A673 (cell line): ENCODE measurements around the gene MEGF8. TPM values are rescaled to one million over a fixed set of nuclear protein-coding genes. Genes with fewer than 3 reads are reported as not detected.
A peak's percentile ranks its signal among the peaks of the same experiment; 100 is the strongest.

ENCODE experiments used
- BruUV-seq: library from RNA; stranded (reverse); fragments of 400-500 nt; replicated peaks from 2 replicates; lab custom pipeline; 2021; lab: Mats Ljungman, UMichigan
- CTCF ChIA-PET: fragments of 300-600 bp; sonication (Branson Sonifier 250); formaldehyde crosslinking; loops from one replicate; lab custom pipeline; 2022; ENCODE audit warnings: antibody characterized with exemption; lab: Charles Lee
- POLR2A ChIA-PET: fragments of 300-600 bp; sonication (Branson Sonifier 250); formaldehyde crosslinking; loops from one replicate; lab custom pipeline; 2022; ENCODE audit warnings: antibody characterized with exemption; ENCODE audit not compliant: low non-redundant PET; lab: Charles Lee
- DNase-seq: peaks from one replicate; pipeline ENCODE4 v3.0.0-alpha.2; 2015; ENCODE audit warnings: low spot score
- H3K27ac ChIP-seq: fragments of 200-600 bp; sonication (generic); 2 replicates; pipeline ENCODE4 v1.5.1; 2016; ENCODE audit warnings: mixed run types, low read depth, mild to moderate bottlenecking, mixed read lengths, antibody characterized with exemption, low read length; ENCODE audit not compliant: poor library complexity, severe bottlenecking
- H3K27me3 ChIP-seq: fragments of 200-600 bp; sonication (generic); replicated peaks from 2 replicates; pipeline ENCODE4 v1.6.1; 2017; ENCODE audit warnings: mixed run types, low read depth, mild to moderate bottlenecking, mixed read lengths, antibody characterized with exemption, low read length; ENCODE audit not compliant: insufficient read depth, poor library complexity
- H3K36me3 ChIP-seq: fragments of 200-600 bp; sonication (generic); 2 replicates; pipeline ENCODE4 v1.6.1; 2016; ENCODE audit warnings: mixed run types, mild to moderate bottlenecking, mixed read lengths, antibody characterized with exemption, low read length; ENCODE audit not compliant: insufficient read depth, poor library complexity, severe bottlenecking
- H3K4me1 ChIP-seq: fragments of 200-600 bp; sonication (generic); 2 replicates; pipeline ENCODE4 v1.6.1; 2017; ENCODE audit warnings: mixed run types, mild to moderate bottlenecking, mixed read lengths, antibody characterized with exemption, low read length; ENCODE audit not compliant: insufficient read depth, poor library complexity, severe bottlenecking
- H3K4me3 ChIP-seq: fragments of 200-600 bp; sonication (generic); 2 replicates; pipeline ENCODE4 v1.5.1; 2016; ENCODE audit warnings: low read depth, mixed run types, mild to moderate bottlenecking, mixed read lengths, low read length; ENCODE audit not compliant: poor library complexity, severe bottlenecking
- H3K9me3 ChIP-seq: fragments of 200-600 bp; sonication (generic); 2 replicates; pipeline ENCODE4 v1.6.1; 2016; ENCODE audit warnings: mixed run types, low read depth, mild to moderate bottlenecking, mixed read lengths, antibody characterized with exemption, low read length; ENCODE audit not compliant: poor library complexity, severe bottlenecking
- CTCF ChIP-seq: fragments of 300-800, 200-600 bp; sonication (generic); conservative IDR thresholded peaks from 2 replicates; pipeline ENCODE4 v1.5.1; 2017; ENCODE audit warnings: low read depth, mild to moderate bottlenecking, antibody characterized with exemption, low read length, moderate library complexity, mixed read lengths
- EZH2 ChIP-seq: fragments of 200-600 bp; sonication (generic); IDR thresholded peaks from 2 replicates; pipeline ENCODE4 v1.6.1; 2017; ENCODE audit warnings: borderline replicate concordance, low read depth, mild to moderate bottlenecking, mixed read lengths, antibody characterized with exemption, low read length; ENCODE audit not compliant: poor library complexity, severe bottlenecking
- intact Hi-C: fragments of 100-400 bp; cut with micrococcal nuclease; formaldehyde crosslinking; loops from one replicate; pipeline ENCODE4 v1.10.0; 2022; ENCODE audit not compliant: unreplicated experiment
- total RNA-seq: library from RNA; stranded (reverse); gene quantifications from 2 replicates; pipeline ENCODE4 v1.2.3, GENCODE V29; 2021

Gene MEGF8
- total RNA-seq, 1 experiment from 2014 or later: 28.5 TPM

- no TSS peak for BruUV-seq
- no peaks in the 10 kb centered on the region for H3K4me1 ChIP-seq
- TF ChIP-seq EZH2: no peak
- TF ChIP-seq CTCF: peak; percentile 52
Measured at GRCh38 chr19:42343344-42344110, 18.1 kb downstream of the MEGF8 start.

GRCh38 chr19:42344336-42344893 is 19.0 kb downstream of the MEGF8 start:
- TF ChIP-seq CTCF (no peak), EZH2 (no peak)
- H3K4me1 ChIP-seq: no peaks in the 10 kb centered on the region
- no peak for DNase-seq
- BruUV-seq: no TSS peak
- intact Hi-C loops: no loop called here
- no peaks in the 10 kb centered on the region for H3K9me3 ChIP-seq
- H3K36me3 ChIP-seq: peaks cover 5% of the 10 kb centered on the region
- no peaks in the 10 kb centered on the region for H3K27me3 ChIP-seq
- H3K27ac ChIP-seq: no peak overlapping the region
- CTCF ChIA-PET: no interaction called here
- H3K4me3 ChIP-seq: no peak overlapping the region
- POLR2A ChIA-PET: no interaction called here

More at GRCh38 chr19:42343344-42344110, 18.1 kb downstream of the MEGF8 start:
- Histone ChIP-seq H3K9me3 (no peaks in the 10 kb centered on the region), H3K4me3 (no peak overlapping the region), H3K27ac (no peak overlapping the region), H3K27me3 (no peaks in the 10 kb centered on the region), H3K36me3 (peaks cover 5% of the 10 kb centered on the region)
- ChIA-PET CTCF (interaction anchor here (0.6 kb wide), 2 partner anchors 48 to 994 kb away, joined by 3 to 5 read pairs; no protein-coding TSS in a partner anchor), POLR2A (no interaction called here)
- intact Hi-C loops: no loop called here
- DNase-seq: no peak

- intact Hi-C loops: no loop called here
- H3K4me1 ChIP-seq: no peaks in the 10 kb centered on the region
- H3K27ac ChIP-seq: no peak overlapping the region
- POLR2A ChIA-PET: no interaction called here
- peaks cover 5% of the 10 kb centered on the region for H3K36me3 ChIP-seq
- BruUV-seq: no TSS peak
- no peaks in the 10 kb centered on the region for H3K9me3 ChIP-seq
- TF ChIP-seq EZH2: no peak
- no peak for TF ChIP-seq CTCF
- H3K27me3 ChIP-seq: no peaks in the 10 kb centered on the region
- no peak overlapping the region for H3K4me3 ChIP-seq
- CTCF ChIA-PET: interaction anchor here (0.6 kb wide), 1 partner anchor 191 kb away, joined by 4 read pairs; no protein-coding TSS in a partner anchor
- no peak for DNase-seq
Measured at GRCh38 chr19:42345191-42345812, 19.9 kb downstream of the MEGF8 start.
